PC-3 (cell line): ENCODE results near the gene RIT2.

Experiments
- CTCF ChIP-seq: fragments of 300-600 bp; sonication (generic); conservative IDR thresholded peaks from 2 replicates; pipeline ENCODE4 v1.5.1; 2017; ENCODE audit warnings: antibody characterized with exemption, low read depth, mild to moderate bottlenecking, low read length
- EZH2 ChIP-seq: fragments of 300-600 bp; sonication (generic); IDR thresholded peaks from one replicate; pipeline ENCODE4 v1.6.1; 2017; ENCODE audit warnings: antibody characterized with exemption, mild to moderate bottlenecking, low read length; ENCODE audit not compliant: unreplicated experiment
- EZH2phosphoT487 ChIP-seq: fragments of 300-600 bp; sonication (generic); IDR thresholded peaks from 2 replicates; pipeline ENCODE4 v1.6.1; 2018; ENCODE audit warnings: mild to moderate bottlenecking, antibody characterized with exemption, low read length, borderline replicate concordance

- TF ChIP-seq CTCF (no peak), EZH2 (no peak), EZH2phosphoT487 (no peak)
Observed at GRCh38 chr18:42882122-42882521, 233.4 kb downstream of the RIT2 start.
